Activated CD4-positive, alpha-beta memory T cell treated with anti-CD3 and anti-CD28 coated beads, Interleukin-2, amount 10 ng/mL, durations not matched to agents 7 days and 5 days (primary cell): Measurements from ENCODE around the gene MPND. TPM values are rescaled to one million over a fixed set of nuclear protein-coding genes. Genes with fewer than 3 reads are reported as not detected.

Experiments used
- CTCF ChIA-PET: fragments of 350-600 bp; sonication (Branson Sonifier 250); formaldehyde crosslinking; loops from one replicate; lab custom pipeline; 2021; ENCODE audit warnings: antibody characterized with exemption, inconsistent platforms; lab: Charles Lee
- POLR2A ChIA-PET: fragments of 350-600 bp; sonication (Branson Sonifier 250); formaldehyde crosslinking; loops from one replicate; lab custom pipeline; 2021; ENCODE audit warnings: antibody characterized with exemption; lab: Charles Lee
- DNase-seq: peaks from one replicate; pipeline ENCODE4 v3.0.0-alpha.2; 2020
- H3K27ac Mint-ChIP-seq: one replicate; pipeline ENCODE4 v1.8.0; 2021; ENCODE audit warnings: mild to moderate bottlenecking, mixed read lengths
- H3K27me3 Mint-ChIP-seq: one replicate; pipeline ENCODE4 v1.8.0; 2021; ENCODE audit warnings: mixed read lengths
- H3K36me3 Mint-ChIP-seq: one replicate; pipeline ENCODE4 v1.8.0; 2021; ENCODE audit warnings: low read depth, mixed read lengths
- H3K4me1 Mint-ChIP-seq: one replicate; pipeline ENCODE4 v1.8.0; 2021; ENCODE audit warnings: mixed read lengths
- H3K4me3 Mint-ChIP-seq: one replicate; pipeline ENCODE4 v1.8.0; 2021; ENCODE audit warnings: mild to moderate bottlenecking, mixed read lengths
- H3K9me3 Mint-ChIP-seq: one replicate; pipeline ENCODE4 v1.8.0; 2021; ENCODE audit warnings: mixed read lengths
- total RNA-seq, 2 experiments: library from RNA; stranded (reverse); gene quantifications; one replicate each; pipeline ENCODE4 v1.2.3, GENCODE V29; 2021

MPND gene
- total RNA-seq, 2 experiments from 2014 or later: 19.1 to 20.4 TPM

DNA sequence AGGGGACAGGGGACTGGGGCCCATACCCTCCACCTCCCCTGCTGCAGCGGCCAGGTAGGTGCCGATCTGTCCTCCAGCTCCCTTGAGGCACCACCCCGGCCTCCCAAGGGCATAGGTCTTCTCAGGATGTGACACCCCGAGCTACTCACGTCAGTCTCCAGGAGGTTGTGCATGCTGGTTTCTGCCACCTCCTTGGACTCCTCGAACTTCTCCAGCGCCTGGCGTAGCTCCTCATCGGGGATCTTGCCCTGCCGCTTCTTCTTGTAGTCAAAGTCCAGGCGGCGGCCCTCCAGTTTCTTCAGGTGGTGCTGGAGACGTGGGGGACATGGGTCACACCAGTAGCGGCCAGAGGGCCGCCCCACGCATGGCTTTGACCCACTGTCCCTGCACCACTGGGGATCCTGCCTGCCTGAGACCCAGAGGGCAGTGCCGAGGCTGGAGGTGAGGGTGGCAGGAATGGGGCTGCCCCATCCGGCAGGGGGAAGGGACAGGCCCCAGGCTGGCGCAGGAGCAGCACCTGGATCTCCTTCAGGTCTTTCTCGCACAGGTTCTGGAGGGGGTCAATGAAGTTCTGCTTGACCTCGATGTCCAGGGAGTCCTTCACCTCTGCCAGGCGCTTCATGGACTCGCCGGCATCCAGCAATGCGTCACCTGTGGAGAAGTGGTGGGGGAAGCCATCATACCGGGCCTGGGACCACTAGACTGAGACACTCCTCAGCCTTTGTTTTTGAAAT is 20.4 kb downstream of the MPND start:
- Mint-ChIP-seq H3K9me3 (no peaks in the 10 kb centered on the region), H3K4me3 (no peak overlapping the region), H3K4me1 (peaks cover 17% of the 10 kb centered on the region), H3K27me3 (no peaks in the 10 kb centered on the region), H3K27ac (no peak overlapping the region), H3K36me3 (peaks cover 27% of the 10 kb centered on the region)
- no peak for DNase-seq
- POLR2A ChIA-PET: interaction anchor here (5.9 kb wide), 1 partner anchor 20 kb away, joined by 22 read pairs; the partner anchor contains the start of gene MPND
- CTCF ChIA-PET: interaction anchor here (1.2 to 3.5 kb wide), 5 partner anchors 11 to 97 kb away, joined by 3 to 11 read pairs (median 5); partner anchors contain the start of genes CHAF1A and MPND

DNA sequence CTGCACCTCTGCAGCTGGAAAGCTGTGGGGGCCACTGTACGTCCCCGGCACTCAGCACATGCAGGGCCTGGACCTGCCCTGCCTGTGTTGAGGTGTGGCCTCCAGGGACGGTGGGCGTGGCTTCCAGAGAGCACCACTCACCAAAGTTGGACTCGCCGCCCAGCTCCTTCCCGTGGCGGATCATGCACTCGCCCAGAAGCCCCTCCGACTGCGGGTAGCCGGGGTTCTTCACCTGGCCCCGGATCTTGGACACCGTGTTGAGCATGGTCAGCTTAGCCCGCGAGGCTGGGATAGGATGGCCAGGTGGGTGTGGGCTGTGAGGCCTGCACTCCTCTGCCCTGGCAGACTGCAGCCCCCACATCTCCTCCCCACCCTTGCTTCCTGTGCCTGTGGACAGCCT is 22.0 kb downstream of the MPND start:
- Mint-ChIP-seq H3K27me3 (no peaks in the 10 kb centered on the region), H3K4me3 (no peak overlapping the region), H3K36me3 (peaks cover 23% of the 10 kb centered on the region), H3K9me3 (no peaks in the 10 kb centered on the region), H3K4me1 (peaks cover 31% of the 10 kb centered on the region), H3K27ac (no peak overlapping the region)
- no peak for DNase-seq
- CTCF ChIA-PET: interaction anchor here (1.3 to 3.5 kb wide), 2 partner anchors 13 to 98 kb away, joined by 3 to 11 read pairs; no protein-coding TSS in a partner anchor
- POLR2A ChIA-PET: interaction anchor here (1.0 to 5.9 kb wide), 4 partner anchors 9 to 35 kb away, joined by 5 to 22 read pairs (median 6); partner anchors contain the start of genes MPND and SH3GL1

DNA sequence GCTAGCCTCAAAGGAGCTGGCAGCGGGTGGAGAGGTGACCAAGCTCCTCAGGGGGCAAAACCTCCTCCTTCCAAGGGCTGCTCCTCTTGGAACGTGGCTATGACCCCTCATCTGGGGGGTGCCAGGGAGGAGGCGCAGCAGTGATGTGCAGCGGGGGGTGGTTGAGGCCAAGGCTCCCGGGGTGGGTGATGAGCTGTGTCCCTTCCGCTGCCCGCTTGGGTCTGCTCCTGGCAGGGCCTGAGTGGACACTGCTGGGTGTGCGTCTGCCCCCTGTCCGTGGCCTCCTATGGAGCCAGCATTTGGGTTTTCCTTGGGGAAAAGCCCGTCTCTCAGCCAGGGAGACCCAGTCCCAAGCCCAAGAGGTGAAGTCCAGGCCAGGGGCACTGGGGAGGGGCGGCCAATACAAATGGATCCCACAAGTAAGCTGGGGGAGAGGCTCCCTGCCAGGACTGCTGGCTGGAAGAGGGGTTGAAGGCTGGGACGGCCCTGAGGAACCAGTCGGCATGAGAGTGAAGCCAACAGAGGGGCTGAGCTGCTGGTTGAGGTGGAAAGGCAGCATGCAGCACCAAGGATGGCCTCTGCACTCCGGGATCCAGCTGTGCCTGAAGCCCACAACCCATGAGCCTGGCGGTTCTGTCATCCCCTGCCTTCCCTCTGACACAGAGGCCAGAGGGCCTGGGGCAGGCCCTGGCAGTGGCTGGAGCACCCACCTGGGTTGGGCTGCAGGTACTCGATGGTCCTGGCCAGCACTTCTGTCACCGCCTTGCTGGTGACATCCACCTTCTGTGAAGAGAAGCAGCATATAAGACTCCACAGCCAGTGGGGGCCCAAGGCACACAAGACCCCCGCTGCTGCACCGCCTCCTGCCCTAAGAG is 22.7 kb downstream of the MPND start:
- Mint-ChIP-seq H3K4me1 (peaks cover 38% of the 10 kb centered on the region), H3K36me3 (peaks cover 16% of the 10 kb centered on the region), H3K27ac (no peak overlapping the region), H3K4me3 (no peak overlapping the region), H3K27me3 (no peaks in the 10 kb centered on the region), H3K9me3 (no peaks in the 10 kb centered on the region)
- ChIA-PET CTCF (interaction anchor here (1.7 kb wide), 1 partner anchor 13 kb away, joined by 7 read pairs; no protein-coding TSS in a partner anchor), POLR2A (interaction anchor here (0.6 to 5.9 kb wide), 7 partner anchors 10 to 50 kb away, joined by 3 to 22 read pairs (median 5); partner anchors contain the start of genes CHAF1A, MPND and SH3GL1)
- no peak for DNase-seq

DNA sequence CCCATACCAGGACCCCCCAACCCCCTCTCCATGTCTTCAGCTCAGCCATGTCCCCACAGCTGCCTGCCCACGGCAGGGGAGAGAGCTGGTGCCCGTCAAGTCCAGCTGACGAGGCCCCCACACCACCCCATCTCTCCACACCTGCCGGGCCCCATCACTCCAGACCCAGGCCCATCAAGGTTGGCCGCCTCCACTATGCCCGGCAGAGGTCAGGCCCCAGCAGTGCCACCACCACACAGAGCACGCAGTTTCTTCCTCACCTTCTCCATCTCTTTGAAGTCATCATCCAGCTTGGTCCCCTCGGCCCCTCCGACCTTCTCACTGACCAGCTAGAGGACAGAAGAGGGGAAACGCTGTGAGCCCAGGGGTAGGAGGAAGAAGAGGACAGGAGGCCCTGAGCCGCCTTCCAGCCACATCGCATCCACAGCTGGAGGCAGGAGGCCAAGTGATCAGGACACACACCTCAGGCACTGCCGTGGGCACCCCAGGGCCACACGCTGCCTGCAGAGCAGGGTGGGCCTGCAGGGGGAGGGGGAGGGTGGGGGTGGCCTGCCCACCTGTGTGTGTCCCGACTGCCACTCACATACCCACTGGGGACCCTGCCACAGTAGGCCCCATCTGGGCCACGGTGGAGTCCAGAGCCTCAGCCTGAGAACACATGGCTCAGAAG is 23.4 kb downstream of the MPND start:
- peak overlapping the region; percentile 97 for H3K27ac Mint-ChIP-seq
- CTCF ChIA-PET: interaction anchor here (0.6 to 1.7 kb wide), 2 partner anchors 14 to 379 kb away, joined by 5 to 7 read pairs; no protein-coding TSS in a partner anchor
- no peak overlapping the region for H3K4me3 Mint-ChIP-seq

DNA sequence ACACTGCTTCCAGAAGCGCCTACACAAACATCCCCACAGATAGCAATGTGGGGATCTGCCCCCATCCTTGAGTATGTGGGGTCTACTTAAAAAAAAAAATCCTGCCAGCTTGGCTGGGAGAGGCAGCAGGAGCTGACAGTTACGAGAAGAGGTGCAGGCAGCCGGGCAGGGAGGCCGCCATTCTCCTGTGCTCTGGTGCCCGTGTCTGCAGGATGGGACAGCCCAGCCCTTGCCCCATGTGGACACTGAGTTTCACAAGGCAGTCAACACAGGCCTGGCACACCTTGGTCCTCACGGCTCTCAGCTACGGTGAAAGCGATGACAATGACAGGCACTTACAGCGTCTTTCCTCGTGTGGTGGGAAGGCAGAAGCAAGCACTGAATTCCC is 24.0 kb downstream of the MPND start:
- Mint-ChIP-seq H3K27ac (peak overlapping the region; percentile 97), H3K27me3 (no peaks in the 10 kb centered on the region), H3K36me3 (peaks cover 11% of the 10 kb centered on the region), H3K4me1 (peaks cover 50% of the 10 kb centered on the region), H3K9me3 (no peaks in the 10 kb centered on the region), H3K4me3 (no peak overlapping the region)
- ChIA-PET CTCF (interaction anchor here (0.6 to 1.7 kb wide), 2 partner anchors 15 to 380 kb away, joined by 5 to 7 read pairs; no protein-coding TSS in a partner anchor), POLR2A (interaction anchor here (1.0 to 2.0 kb wide), 3 partner anchors 23 to 35 kb away, joined by 3 to 11 read pairs (median 6); partner anchors contain the start of genes CHAF1A, MPND and SH3GL1)
- no peak for DNase-seq

More for the DNA sequence above, 23.4 kb downstream of the MPND start:
- peaks cover 46% of the 10 kb centered on the region for H3K4me1 Mint-ChIP-seq
- POLR2A ChIA-PET: interaction anchor here (0.6 to 5.9 kb wide), 6 partner anchors 10 to 49 kb away, joined by 3 to 22 read pairs (median 4); partner anchors contain the start of genes CHAF1A, MPND and SH3GL1
- no peaks in the 10 kb centered on the region for H3K9me3 Mint-ChIP-seq
- no peak for DNase-seq
- H3K36me3 Mint-ChIP-seq: peaks cover 16% of the 10 kb centered on the region
- H3K27me3 Mint-ChIP-seq: no peaks in the 10 kb centered on the region

DNA sequence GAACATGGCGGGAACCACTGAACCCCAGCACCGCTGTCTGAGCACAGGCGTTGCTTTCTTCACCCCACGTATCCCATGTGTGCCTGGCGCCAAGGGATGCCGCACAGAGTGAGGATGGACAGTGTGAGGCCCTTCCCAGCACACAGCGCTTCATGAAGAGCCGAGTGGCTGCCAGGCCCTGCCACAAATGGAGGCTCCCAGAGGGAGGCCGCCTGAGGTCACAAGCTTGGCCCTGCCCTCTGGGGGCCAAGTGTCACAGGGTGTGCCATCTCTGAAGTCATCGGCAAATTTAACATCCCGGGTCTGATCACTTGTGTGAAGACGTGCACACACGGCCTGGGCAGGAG is 24.4 kb downstream of the MPND start:
- Mint-ChIP-seq H3K9me3 (no peaks in the 10 kb centered on the region), H3K27me3 (no peaks in the 10 kb centered on the region), H3K4me3 (no peak overlapping the region), H3K27ac (peak overlapping the region; percentile 97), H3K36me3 (peaks cover 11% of the 10 kb centered on the region), H3K4me1 (peaks cover 54% of the 10 kb centered on the region)
- no peak for DNase-seq
- ChIA-PET POLR2A (interaction anchor here (1.8 to 2.0 kb wide), 2 partner anchors 24 to 34 kb away, joined by 6 to 11 read pairs; partner anchors contain the start of genes CHAF1A and MPND), CTCF (interaction anchor here (2.9 kb wide), 1 partner anchor 33 kb away, joined by 36 read pairs; the partner anchor contains the start of genes CHAF1A and SH3GL1)

DNA sequence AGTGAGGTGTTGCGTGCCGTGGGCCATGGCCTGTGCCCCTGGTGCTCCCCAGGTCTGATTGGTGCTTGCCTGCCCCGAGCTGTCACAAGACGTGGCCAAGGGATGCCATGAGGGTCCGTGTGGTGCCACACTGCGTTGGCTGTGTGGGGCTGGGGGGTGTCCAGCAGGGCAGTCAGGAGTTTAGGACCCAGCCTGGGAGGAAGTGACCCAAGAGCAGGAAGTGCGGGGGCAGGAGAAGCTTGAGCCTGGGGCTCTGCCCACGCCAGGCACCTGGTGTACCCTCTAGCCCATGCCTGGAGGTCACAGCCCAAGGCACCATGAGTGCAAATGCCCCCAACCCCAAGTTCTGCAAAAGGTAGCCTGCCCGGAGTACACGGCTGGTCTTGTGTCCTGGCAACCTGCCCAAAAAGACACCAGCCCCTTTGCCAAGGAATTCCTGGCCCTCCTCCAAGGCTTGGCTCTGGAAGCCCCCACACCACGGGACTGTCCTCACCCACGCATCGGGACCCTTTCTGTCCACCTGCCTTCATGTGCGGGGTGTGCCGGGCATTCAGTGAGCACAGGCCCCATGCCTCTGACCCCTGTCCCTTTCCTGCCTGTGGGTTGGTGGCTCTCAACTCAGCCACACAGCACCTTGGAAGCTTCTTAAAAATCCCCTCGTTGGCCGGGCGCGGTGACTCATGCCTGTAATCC is 24.9 kb downstream of the MPND start:
- Mint-ChIP-seq H3K36me3 (peaks cover 11% of the 10 kb centered on the region), H3K4me3 (peak overlapping the region; percentile 73), H3K9me3 (no peaks in the 10 kb centered on the region), H3K4me1 (peaks cover 56% of the 10 kb centered on the region), H3K27ac (peak overlapping the region; percentile 97), H3K27me3 (no peaks in the 10 kb centered on the region)
- CTCF ChIA-PET: interaction anchor here (0.9 to 2.9 kb wide), 3 partner anchors 16 to 33 kb away, joined by 3 to 36 read pairs (median 4); partner anchors contain the start of genes CHAF1A and SH3GL1
- peak; percentile 33 for DNase-seq
- POLR2A ChIA-PET: interaction anchor here (0.8 to 2.6 kb wide), 6 partner anchors 9 to 34 kb away, joined by 4 to 20 read pairs (median 5); partner anchors contain the start of genes CHAF1A, MPND and SH3GL1

DNA sequence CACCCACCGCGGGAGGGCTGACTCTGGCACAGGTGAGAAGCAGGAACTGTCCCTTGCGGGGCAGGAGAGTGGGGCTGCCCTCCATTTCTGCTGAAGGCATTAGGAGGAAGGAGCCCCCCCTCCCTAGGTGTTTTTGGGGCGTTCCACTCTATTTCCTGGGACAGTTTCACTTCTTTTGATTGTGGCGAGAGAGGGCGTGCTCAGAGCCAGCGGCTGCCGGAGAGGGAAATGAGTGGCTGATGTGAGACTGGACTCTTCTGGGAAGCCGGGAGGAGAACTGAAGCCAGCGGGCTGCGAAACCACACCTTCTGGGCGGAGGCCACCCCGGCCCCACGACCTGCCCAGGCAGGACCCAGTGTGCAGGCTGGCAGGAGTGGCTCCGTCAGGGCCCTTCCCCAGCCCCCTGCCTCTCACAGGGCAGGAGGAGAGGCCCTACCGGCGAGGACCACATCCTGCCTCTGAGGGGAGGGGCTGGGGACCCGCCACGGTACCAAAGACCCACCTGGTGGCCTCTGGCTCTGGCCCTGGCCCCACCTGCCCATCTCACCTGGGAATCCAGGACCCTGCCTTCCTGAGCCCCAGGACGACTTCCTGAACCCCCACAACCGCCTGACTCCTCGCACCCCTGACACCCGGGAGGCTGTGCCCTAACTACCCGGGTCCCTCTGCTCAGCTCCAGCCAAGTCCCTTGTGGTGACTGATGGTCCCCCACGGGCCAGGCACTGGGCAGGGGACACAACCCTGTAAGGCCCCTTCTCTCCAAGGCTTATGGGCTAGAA is 25.9 kb downstream of the MPND start:
- Mint-ChIP-seq H3K4me1 (peaks cover 61% of the 10 kb centered on the region), H3K9me3 (no peaks in the 10 kb centered on the region), H3K27me3 (no peaks in the 10 kb centered on the region), H3K36me3 (peaks cover 14% of the 10 kb centered on the region), H3K4me3 (peak overlapping the region; percentile 73), H3K27ac (peak overlapping the region; percentile 97)
- ChIA-PET CTCF (interaction anchor here (0.5 to 2.9 kb wide), 11 partner anchors 10 to 379 kb away, joined by 3 to 36 read pairs (median 5); partner anchors contain the start of genes CHAF1A, MPND and SH3GL1), POLR2A (interaction anchor here (0.7 to 2.6 kb wide), 18 partner anchors 9 to 122 kb away, joined by 3 to 20 read pairs (median 6); partner anchors contain the start of genes CHAF1A, MPND, SH3GL1 and YJU2)
- peak; percentile 87 for DNase-seq

DNA sequence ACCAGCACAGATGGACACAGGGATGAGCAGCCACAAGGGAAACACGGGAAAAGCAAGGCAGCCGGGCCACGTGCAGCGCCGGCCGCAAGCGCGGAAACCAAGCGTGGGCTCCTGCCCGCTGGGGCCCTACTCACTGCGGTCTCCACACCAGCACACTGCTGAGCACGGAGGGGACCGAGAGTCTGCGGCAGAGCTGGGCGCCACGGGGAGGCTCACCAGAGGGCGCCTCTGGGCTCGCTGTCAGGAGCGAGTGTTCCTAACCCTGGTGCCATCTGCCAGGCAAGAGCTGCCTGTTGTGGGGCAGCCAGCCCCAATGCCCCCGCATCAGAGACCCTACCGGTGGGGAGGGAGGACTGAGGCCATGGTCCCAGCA is 26.5 kb downstream of the MPND start:
- ChIA-PET CTCF (interaction anchor here (0.5 to 2.9 kb wide), 10 partner anchors 9 to 380 kb away, joined by 4 to 36 read pairs (median 6); partner anchors contain the start of genes CHAF1A, MPND and SH3GL1), POLR2A (interaction anchor here (0.6 to 2.6 kb wide), 18 partner anchors 9 to 123 kb away, joined by 3 to 20 read pairs (median 6); partner anchors contain the start of genes CHAF1A, MPND, SH3GL1 and YJU2)
- H3K27ac Mint-ChIP-seq: peak overlapping the region; percentile 97
- DNase-seq: peak; percentile 82
- H3K4me3 Mint-ChIP-seq: peak overlapping the region; percentile 73
- H3K27me3 Mint-ChIP-seq: no peaks in the 10 kb centered on the region
- peaks cover 14% of the 10 kb centered on the region for H3K36me3 Mint-ChIP-seq
- H3K4me1 Mint-ChIP-seq: peaks cover 61% of the 10 kb centered on the region
- no peaks in the 10 kb centered on the region for H3K9me3 Mint-ChIP-seq

DNA sequence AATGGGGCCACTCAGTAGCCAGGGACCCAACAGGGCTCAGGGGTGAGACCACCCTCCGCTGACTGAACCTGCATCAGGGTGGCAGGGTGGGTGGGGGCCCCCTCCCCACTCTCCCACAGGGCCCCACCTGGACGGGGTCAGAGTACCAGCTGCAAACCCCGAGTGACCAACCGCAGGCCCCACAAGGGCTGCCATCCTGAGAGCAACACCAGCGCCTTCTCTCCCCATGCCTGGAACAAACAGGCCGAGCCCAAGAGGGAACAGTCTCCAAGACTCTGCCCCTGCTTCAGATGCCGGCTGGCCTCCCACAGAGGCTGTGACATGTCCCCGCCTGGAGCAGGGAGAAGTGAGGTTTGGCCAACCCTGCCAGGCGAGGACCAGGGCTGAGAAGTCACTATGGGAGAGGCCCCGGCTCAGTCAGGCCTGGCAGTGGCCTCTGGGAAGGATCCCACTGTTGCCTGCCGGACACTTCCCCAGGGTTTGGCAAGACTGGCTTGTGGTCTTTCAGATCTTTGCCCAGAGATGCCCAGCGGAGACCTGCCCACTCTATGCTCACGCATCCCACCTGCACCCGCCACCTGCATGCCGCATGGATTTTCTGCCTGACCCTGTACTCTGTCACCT is 27.2 kb downstream of the MPND start:
- Mint-ChIP-seq H3K27me3 (no peaks in the 10 kb centered on the region), H3K4me3 (peak overlapping the region; percentile 73), H3K4me1 (peaks cover 67% of the 10 kb centered on the region), H3K36me3 (peaks cover 14% of the 10 kb centered on the region), H3K27ac (peak overlapping the region; percentile 97), H3K9me3 (no peaks in the 10 kb centered on the region)
- ChIA-PET POLR2A (interaction anchor here (0.6 to 2.6 kb wide), 17 partner anchors 8 to 124 kb away, joined by 3 to 20 read pairs (median 6); partner anchors contain the start of genes CHAF1A, MPND, SH3GL1 and YJU2), CTCF (interaction anchor here (0.6 to 2.9 kb wide), 9 partner anchors 9 to 104 kb away, joined by 4 to 36 read pairs (median 6); partner anchors contain the start of genes CHAF1A, MPND and SH3GL1)
- DNase-seq: no peak
